GM10266 (cell line): ENCODE results near the gene EPAS1.

ENCODE experiments used
- DNase-seq: peaks from one replicate; pipeline ENCODE4 v3.0.0; 2012; ENCODE audit errors: extremely low spot score
- CTCF ChIP-seq: IDR thresholded peaks from 2 replicates; pipeline ENCODE4 v1.5.1; 2012; ENCODE audit warnings: mild to moderate bottlenecking, low read depth; ENCODE audit not compliant: control insufficient read depth, insufficient read depth; ENCODE audit errors: missing control alignments

Gene EPAS1

GRCh38 chr2:46264447-46264846, 32.8 kb upstream of the EPAS1 start:
- DNase-seq, result no peak
- no peak for TF ChIP-seq CTCF

- no peak for DNase-seq
- TF ChIP-seq CTCF, result no peak
Observed at GRCh38 chr2:46266134-46266533, 31.1 kb upstream of the EPAS1 start.

GRCh38 chr2:46267616-46268015, 29.6 kb upstream of the EPAS1 start:
- DNase-seq, result no peak

GRCh38 chr2:46268196-46268595, 29.0 kb upstream of the EPAS1 start:
- no peak for TF ChIP-seq CTCF
- no peak for DNase-seq

More at GRCh38 chr2:46267616-46268015, 29.6 kb upstream of the EPAS1 start:
- TF ChIP-seq CTCF, result no peak

GRCh38 chr2:46269001-46269400, 28.2 kb upstream of the EPAS1 start:
- no peak for TF ChIP-seq CTCF
- no peak for DNase-seq

GRCh38 chr2:46269544-46270273, 27.5 kb upstream of the EPAS1 start:
- DNase-seq, result no peak
- no peak for TF ChIP-seq CTCF

GRCh38 chr2:46270384-46270783, 26.8 kb upstream of the EPAS1 start:
- no peak for TF ChIP-seq CTCF

More at GRCh38 chr2:46270384-46270783, 26.8 kb upstream of the EPAS1 start:
- DNase-seq, result no peak
